HG02840 (cell line): ENCODE measurements around the gene MYOG.

Source experiments
- ATAC-seq: cut with Tn5 transposase; IDR thresholded peaks from one replicate; pipeline ENCODE4 v1.9.1; 2021; ENCODE audit warnings: mild to moderate bottlenecking, moderate library complexity, moderate number of reproducible peaks; ENCODE audit not compliant: unreplicated experiment, low FRiP score

Gene MYOG

DNA sequence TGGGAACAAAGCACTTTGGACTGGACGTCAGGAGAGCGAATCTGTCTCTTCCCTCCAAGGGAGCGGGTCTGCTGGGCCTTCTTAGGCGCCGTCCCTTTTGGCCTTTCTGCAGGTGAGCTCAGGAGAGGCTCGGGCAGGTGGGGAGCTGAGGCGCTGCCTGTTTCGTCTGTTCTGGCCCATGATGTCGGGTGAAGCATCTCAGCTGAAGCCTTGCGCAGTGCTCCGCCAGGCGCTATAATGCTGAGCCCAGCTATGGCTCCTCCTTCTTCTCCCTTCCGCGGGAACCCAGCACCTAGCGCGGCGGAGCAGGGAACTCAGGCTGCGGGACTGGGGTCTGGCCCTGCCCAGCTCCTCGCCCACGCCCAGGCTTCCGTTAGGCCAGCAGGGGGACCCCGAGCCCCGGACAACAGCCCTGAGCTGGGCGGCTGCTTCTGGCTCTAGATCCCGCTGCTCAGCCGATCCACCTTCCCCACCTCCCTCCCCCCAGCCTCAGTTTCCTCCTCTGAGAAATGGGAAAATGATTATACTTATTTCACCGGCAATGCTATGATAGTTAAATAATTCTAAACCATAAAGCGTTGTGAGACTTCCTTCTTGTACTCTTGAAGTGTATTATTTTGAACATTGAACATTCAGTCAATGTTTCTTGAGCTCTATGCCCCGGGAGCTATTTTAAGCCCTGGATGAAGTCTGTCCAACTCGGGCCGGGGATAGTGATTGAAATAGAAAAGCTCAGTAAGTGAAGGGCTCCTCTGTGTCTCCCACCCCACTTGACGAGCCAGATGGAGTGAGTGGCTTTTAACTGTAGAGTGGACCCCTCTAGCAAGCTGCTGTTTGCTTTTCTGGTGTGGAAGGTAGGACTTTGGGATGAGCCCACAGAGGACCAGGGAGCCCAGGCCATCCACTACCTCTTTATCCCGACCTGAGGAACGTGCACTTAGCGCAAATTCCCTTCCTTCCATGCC, 32.1 kb upstream of the MYOG start:
- no peak for ATAC-seq

GRCh38 chr1:203116091-203116820, 30.4 kb upstream of the MYOG start:
- ATAC-seq: no peak

DNA sequence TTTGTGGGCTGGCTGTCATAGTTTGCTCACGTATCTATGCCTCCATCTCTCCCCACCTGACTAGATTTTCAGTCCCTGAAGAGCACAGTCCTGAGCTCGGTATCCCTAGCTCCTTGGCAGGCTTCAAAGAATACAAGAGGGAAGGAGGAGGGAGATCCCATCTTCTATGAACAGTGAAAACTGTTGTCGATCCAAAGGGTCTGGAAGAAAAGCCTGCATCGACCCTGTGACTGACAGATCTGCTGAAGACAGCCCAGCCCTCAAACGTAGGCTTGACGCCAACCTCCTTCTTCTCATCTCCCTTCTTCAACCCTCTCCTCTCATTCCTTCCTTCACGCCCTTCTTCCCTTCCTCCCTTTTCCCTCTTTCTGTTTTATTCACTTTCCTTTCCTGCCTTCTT, 28.4 kb upstream of the MYOG start:
- no peak for ATAC-seq

DNA sequence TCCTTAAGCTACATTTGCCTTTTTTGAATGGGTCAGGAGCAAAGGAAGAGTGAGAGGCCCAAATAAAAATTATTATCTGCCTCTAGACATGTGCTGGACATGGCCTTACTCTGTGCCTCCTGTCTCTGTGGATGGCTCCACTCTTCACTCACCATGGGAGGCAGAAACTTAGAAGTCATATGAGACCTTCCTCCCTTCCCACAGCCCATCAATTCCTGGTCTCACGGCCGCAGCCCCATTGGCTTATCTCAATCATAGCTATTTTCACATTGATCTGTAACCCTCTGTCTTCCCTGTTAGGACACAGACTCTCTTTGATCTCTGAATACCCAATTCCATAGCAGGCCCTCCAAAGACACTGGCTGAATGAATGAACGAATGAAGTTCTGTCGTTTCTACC, 27.5 kb upstream of the MYOG start:
- ATAC-seq: no peak

- ATAC-seq: no peak
Observed at GRCh38 chr1:203112475-203112874, 26.7 kb upstream of the MYOG start.

DNA sequence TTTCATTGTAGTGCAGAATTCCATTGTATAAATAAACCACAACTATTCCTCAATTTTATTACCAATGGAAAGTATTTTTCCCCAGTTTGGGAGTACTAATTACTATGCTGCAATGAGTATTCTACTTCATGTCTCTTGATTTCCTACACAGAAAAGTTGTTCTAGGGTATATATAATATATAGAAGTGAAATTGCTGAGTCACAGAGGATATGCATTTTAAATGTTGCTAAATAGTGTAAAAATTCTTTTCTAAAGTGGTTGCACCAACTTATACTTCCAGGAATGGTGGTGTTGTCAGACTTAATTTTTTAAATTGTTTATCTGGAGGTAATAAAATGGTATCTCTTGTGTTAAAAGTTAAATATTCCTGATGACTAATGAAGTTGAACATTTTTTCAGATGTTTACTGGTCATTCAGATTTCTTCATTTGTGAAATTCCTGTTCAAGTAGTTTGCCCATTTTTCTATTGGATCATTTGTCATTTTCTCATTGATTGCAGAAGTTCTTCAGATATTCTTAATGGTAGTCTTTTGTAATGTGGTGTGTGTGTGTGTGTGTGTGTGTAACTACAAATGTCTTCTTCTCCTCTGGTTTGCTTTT, 19.1 kb upstream of the MYOG start:
- ATAC-seq: no peak

GRCh38 chr1:203103829-203104495, 18.1 kb upstream of the MYOG start:
- ATAC-seq: no peak

GRCh38 chr1:203103216-203103615, 17.4 kb upstream of the MYOG start:
- ATAC-seq: no peak

GRCh38 chr1:203101813-203102634, 16.2 kb upstream of the MYOG start:
- no peak for ATAC-seq

- no peak for ATAC-seq
Observed at GRCh38 chr1:203100516-203100869, 14.7 kb upstream of the MYOG start.

DNA sequence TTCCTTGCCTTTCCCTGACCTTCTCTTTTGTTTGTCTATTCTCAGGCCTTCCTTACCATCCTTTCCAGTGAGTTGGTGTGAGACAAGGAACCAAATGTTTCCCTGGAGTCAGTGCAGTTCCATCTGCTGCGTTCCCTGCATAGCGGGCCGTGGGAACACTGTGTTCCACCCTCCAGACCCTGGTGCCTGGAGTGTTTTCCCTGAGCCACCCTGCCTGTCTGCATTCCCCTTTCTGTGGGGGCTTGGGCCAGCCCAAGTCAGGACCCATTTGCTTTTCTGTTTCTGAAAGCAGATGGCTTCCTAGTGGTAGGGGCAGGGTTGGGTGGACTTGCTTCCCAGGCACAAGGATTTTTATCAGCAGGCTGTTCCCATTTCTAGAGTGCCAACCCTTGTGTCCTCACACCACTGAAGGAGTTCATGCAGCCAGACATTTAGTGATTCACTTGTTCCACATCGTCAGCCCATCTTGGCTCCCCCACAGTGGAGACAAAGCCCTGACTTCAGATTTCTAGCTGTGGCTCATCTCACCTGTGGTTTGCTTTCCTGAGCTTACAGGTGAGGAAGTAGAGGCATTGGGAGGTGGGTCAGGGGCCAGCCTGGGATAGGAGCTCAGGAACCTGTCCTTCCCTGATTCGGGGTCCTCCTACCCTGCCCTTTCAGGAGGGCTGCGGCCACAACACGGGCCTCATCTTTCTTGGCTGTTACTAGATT, 14.1 kb upstream of the MYOG start:
- ATAC-seq: no peak

DNA sequence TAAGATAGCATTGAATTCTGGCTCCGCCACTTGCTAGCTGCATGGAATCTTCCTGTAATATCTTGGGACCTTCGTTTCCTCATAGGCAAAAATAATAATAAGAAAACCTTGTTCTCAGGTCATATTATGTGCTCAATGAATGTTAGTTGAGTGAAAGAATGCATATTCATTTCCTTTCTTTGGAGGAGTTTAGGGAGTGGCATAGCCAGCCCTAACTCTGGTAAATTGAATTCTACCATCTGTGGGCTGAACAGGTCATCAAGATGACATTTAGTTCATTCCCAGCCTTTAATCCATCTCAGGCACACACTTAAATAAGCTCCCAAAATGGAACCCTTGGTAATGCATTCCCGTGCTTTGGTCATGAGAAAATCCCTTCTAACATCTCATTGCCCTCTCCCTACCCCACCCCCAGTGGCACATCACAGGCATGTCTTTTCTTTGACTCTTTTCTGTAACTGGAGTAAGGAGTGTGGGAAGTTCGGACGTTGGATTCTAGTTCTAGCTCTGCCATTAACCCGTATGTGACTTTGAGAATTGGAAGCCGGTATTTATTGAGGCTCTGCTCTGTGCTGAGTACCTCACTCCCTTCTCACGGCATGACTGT, 13.2 kb upstream of the MYOG start:
- ATAC-seq: no peak

DNA sequence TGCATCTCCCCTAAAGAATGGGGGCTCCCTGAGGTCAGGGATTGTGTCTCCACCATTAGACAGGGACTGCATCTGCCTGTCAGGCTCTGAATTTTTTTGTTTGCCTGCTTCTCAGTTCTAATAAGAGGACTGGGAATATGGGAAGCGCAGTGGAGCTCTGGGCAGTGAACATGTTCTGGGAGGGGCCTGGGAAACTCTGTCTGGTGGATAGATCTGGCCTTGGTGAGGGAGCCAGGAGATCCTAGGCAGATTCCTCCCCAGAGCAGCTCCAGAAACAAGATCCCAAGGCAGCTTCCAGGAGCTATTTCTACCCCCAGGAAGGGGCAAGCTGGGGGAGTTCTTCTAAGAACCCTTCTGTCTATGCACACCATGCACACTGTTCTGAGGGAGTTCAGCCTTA, 12.6 kb upstream of the MYOG start:
- ATAC-seq: no peak

GRCh38 chr1:203097001-203097400, 11.2 kb upstream of the MYOG start:
- no peak for ATAC-seq

- ATAC-seq: no peak
Observed at GRCh38 chr1:203096566-203096965, 10.8 kb upstream of the MYOG start.

GRCh38 chr1:203095061-203095690, 9.4 kb upstream of the MYOG start:
- ATAC-seq: no peak

GRCh38 chr1:203093754-203094410, 8.1 kb upstream of the MYOG start:
- no peak for ATAC-seq

- no peak for ATAC-seq
Observed at GRCh38 chr1:203091761-203092330, 6.0 kb upstream of the MYOG start.
